Esophagus muscularis mucosa (tissue), 4 donors: ENCODE data around the gene ASB5. TPM values are rescaled to one million over a fixed set of nuclear protein-coding genes. Genes with fewer than 3 reads are reported as not detected.

Experiments
- DNase-seq: peaks from one replicate; pipeline ENCODE4 v3.0.0-alpha.2; 2017; ENCODE audit errors: extremely low spot score
- H3K27ac ChIP-seq, 4 donors: fragments of 200-600 bp; sonication (generic); replicated peaks in 1 of 4; 1 replicate in 3 of 4; 2 replicates in 1 of 4; pipeline ENCODE4 v1.5.1; 2016 to 2019; ENCODE audit warnings: mild to moderate bottlenecking in 1 of 4
- H3K27me3 ChIP-seq, 4 donors: fragments of 200-600 bp; sonication (generic); one replicate each; pipeline versions ENCODE4 v1.5.1 to v1.6.0; 2016 to 2019
- H3K36me3 ChIP-seq, 4 donors: fragments of 200-600 bp; sonication (generic); one replicate each; pipeline ENCODE4 v1.5.1; 2016 to 2019
- H3K4me1 ChIP-seq, 4 donors: fragments of 200-600 bp; sonication (generic); one replicate each; pipeline ENCODE4 v1.5.1; 2016 to 2019
- H3K4me3 ChIP-seq, 4 donors: fragments of 200-600 bp; sonication (generic); 1 replicate in 2 of 4; 2 replicates in 2 of 4; pipeline ENCODE4 v1.5.1; 2016 to 2019; ENCODE audit warnings: mild to moderate bottlenecking in 4 of 4, moderate library complexity in 1 of 4
- H3K9me3 ChIP-seq, 4 donors: fragments of 200-600 bp; sonication (generic); 1 replicate in 3 of 4; 2 replicates in 1 of 4; pipeline ENCODE4 v1.5.1; 2016 to 2019
- CTCF ChIP-seq, 3 experiments: fragments of 200-600 bp in 2 of 3; fragments of 450-650 bp in 1 of 3; sonication (generic) in 2 of 3; IDR thresholded peaks; one replicate each; pipeline ENCODE4 v1.5.1; 2017 to 2019; ENCODE audit warnings: antibody characterized with exemption in 3 of 3, mild to moderate bottlenecking in 2 of 3, moderate library complexity in 1 of 3
- EP300 ChIP-seq: sonication (generic); formaldehyde crosslinking; IDR thresholded peaks from one replicate; pipeline ENCODE4 v1.6.1; 2017; ENCODE audit warnings: antibody characterized with exemption
- POLR2A ChIP-seq: fragments of 450-650 bp; IDR thresholded peaks from one replicate; pipeline ENCODE4 v1.6.1; 2017; ENCODE audit warnings: antibody characterized with exemption, moderate library complexity, mild to moderate bottlenecking, low read depth
- POLR2AphosphoS5 ChIP-seq, 2 donors: sonication (generic); formaldehyde crosslinking; IDR thresholded peaks; one replicate each; pipeline ENCODE4 v1.6.1; 2017; ENCODE audit warnings: antibody characterized with exemption in 2 of 2
- WGBS: methylation state at CpG from one replicate; pipeline ENCODE4 v1.1.5; 2018; 5-methylcytosine and 5-hydroxymethylcytosine counted together
- intact Hi-C: fragments of 100-400 bp; cut with DNase I; formaldehyde crosslinking; loops from one replicate; pipeline ENCODE4 v1.15.1; 2023
- total RNA-seq, 4 donors: library from RNA; depleted of rRNA; stranded (reverse); fragments of >200 nt; gene quantifications; one replicate each; pipeline versions ENCODE4 v1.1.0 to v1.2.1, GENCODE V29; 2016

The ASB5 gene
- total RNA-seq, 4 donors from 2014 or later = 13.1 to 37.8 (median 27.0) TPM

- H3K27ac ChIP-seq = no peak overlapping the region
- 100% methylated on average over 1 of the region's 1 CpG for WGBS
- no peaks in the 10 kb centered on the region for H3K9me3 ChIP-seq
- no peaks in the 10 kb centered on the region for H3K4me1 ChIP-seq
- DNase-seq = peak; percentile 66
- no peaks in the 10 kb centered on the region for H3K36me3 ChIP-seq
- H3K27me3 ChIP-seq = no peaks in the 10 kb centered on the region
- H3K4me3 ChIP-seq = no peak overlapping the region
- no peak for TF ChIP-seq POLR2A
- no peak for TF ChIP-seq EP300
- no peak for TF ChIP-seq POLR2AphosphoS5 (IDR thresholded peaks at IDR 0.05)
- TF ChIP-seq CTCF (IDR thresholded peaks at IDR 0.05) = no peak
- intact Hi-C loops = no loop called here
Observed at GRCh38 chr4:176292920-176293319, 23.9 kb upstream of the ASB5 start.

- no peak for DNase-seq
- no peak overlapping the region for H3K27ac ChIP-seq
- no peak overlapping the region for H3K4me3 ChIP-seq
- no peaks in the 10 kb centered on the region for H3K36me3 ChIP-seq
- no peaks in the 10 kb centered on the region for H3K27me3 ChIP-seq
- peaks cover 0 to 3% (median under 1%) of the 10 kb centered on the region in 4 donors for H3K4me1 ChIP-seq
- no peaks in the 10 kb centered on the region for H3K9me3 ChIP-seq
- TF ChIP-seq POLR2A = no peak
- WGBS = 82% methylated on average over 3 of the region's 3 CpGs
- intact Hi-C loops = no loop called here
Observed at GRCh38 chr4:176291748-176292147, 22.7 kb upstream of the ASB5 start.

- no peak for TF ChIP-seq POLR2AphosphoS5 (IDR thresholded peaks at IDR 0.05)
- intact Hi-C loops = no loop called here
Observed at GRCh38 chr4:176290520-176290919, 21.5 kb upstream of the ASB5 start.

GRCh38 chr4:176289561-176289960 is 20.5 kb upstream of the ASB5 start:
- 92% methylated on average over 6 of the region's 6 CpGs for WGBS
- no peaks in the 10 kb centered on the region for H3K27me3 ChIP-seq
- peaks cover 0 to 8% (median 6%) of the 10 kb centered on the region in 4 donors for H3K4me1 ChIP-seq
- no peaks in the 10 kb centered on the region for H3K9me3 ChIP-seq
- no peak overlapping the region for H3K4me3 ChIP-seq
- no peaks in the 10 kb centered on the region for H3K36me3 ChIP-seq
- H3K27ac ChIP-seq = no peak overlapping the region
- DNase-seq = no peak
- no peak for TF ChIP-seq POLR2AphosphoS5 (IDR thresholded peaks at IDR 0.05)
- TF ChIP-seq CTCF (IDR thresholded peaks at IDR 0.05) = no peak
- no peak for TF ChIP-seq POLR2A
- TF ChIP-seq EP300 = no peak
- intact Hi-C loops = no loop called here

More at GRCh38 chr4:176290520-176290919, 21.5 kb upstream of the ASB5 start:
- H3K27ac ChIP-seq = no peak overlapping the region
- no peaks in the 10 kb centered on the region for H3K27me3 ChIP-seq
- H3K4me3 ChIP-seq = no peak overlapping the region
- no peak for DNase-seq
- 97% methylated on average over 3 of the region's 3 CpGs for WGBS
- H3K36me3 ChIP-seq = no peaks in the 10 kb centered on the region
- H3K4me1 ChIP-seq = peaks cover 0 to 8% (median 6%) of the 10 kb centered on the region in 4 donors
- no peaks in the 10 kb centered on the region for H3K9me3 ChIP-seq

- no peaks in the 10 kb centered on the region for H3K36me3 ChIP-seq
- H3K27me3 ChIP-seq = no peaks in the 10 kb centered on the region
- intact Hi-C loops = no loop called here
- no peak overlapping the region for H3K27ac ChIP-seq
- no peaks in the 10 kb centered on the region for H3K9me3 ChIP-seq
- peaks cover 0 to 8% (median 6%) of the 10 kb centered on the region in 4 donors for H3K4me1 ChIP-seq
- no peak overlapping the region for H3K4me3 ChIP-seq
- DNase-seq = no peak
- no peak for TF ChIP-seq POLR2A
Observed at GRCh38 chr4:176288020-176288419, 19.0 kb upstream of the ASB5 start.

- intact Hi-C loops = no loop called here
- no peak for DNase-seq
- no peaks in the 10 kb centered on the region for H3K9me3 ChIP-seq
- TF ChIP-seq EP300 (no peak), POLR2AphosphoS5 (IDR thresholded peaks at IDR 0.05) (no peak), CTCF (IDR thresholded peaks at IDR 0.05) (no peak)
- no peak overlapping the region for H3K27ac ChIP-seq
- H3K27me3 ChIP-seq = no peaks in the 10 kb centered on the region
- no peaks in the 10 kb centered on the region for H3K36me3 ChIP-seq
- no peak overlapping the region for H3K4me3 ChIP-seq
- H3K4me1 ChIP-seq = peaks cover 0 to 8% (median 6%) of the 10 kb centered on the region in 4 donors
Observed at GRCh38 chr4:176287546-176287945, 18.5 kb upstream of the ASB5 start.
